HEK293T (cell line): ENCODE data around the gene DNAI2.

ENCODE experiments used
- CTCF ChIA-PET: fragments of 350-600 bp; formaldehyde crosslinking; extraction: SDS; loops from one replicate; lab custom pipeline; 2021; ENCODE audit warnings: antibody characterized with exemption, inconsistent platforms; lab: Yijun Ruan, JAX
- POLR2A ChIA-PET: fragments of 350-600 bp; formaldehyde crosslinking; extraction: SDS; loops from one replicate; lab custom pipeline; 2020; ENCODE audit warnings: antibody characterized with exemption, inconsistent platforms; lab: Yijun Ruan, JAX
- DNase-seq: peaks from one replicate; pipeline ENCODE4 v3.0.0; 2012; ENCODE audit warnings: mixed read lengths; ENCODE audit errors: extremely low spot score
- ARNT ChIP-seq: fragments of 450-650 bp; IDR thresholded peaks from 2 replicates; pipeline ENCODE4 v1.6.1; 2017; ENCODE audit warnings: mild to moderate bottlenecking
- BHLHE40 ChIP-seq: fragments of 450-650 bp; IDR thresholded peaks from 2 replicates; pipeline ENCODE4 v1.6.1; 2016; ENCODE audit warnings: mild to moderate bottlenecking, moderate library complexity, borderline replicate concordance
- CTBP1 ChIP-seq: fragments of 450-650 bp; IDR thresholded peaks from 2 replicates; pipeline ENCODE4 v1.6.1; 2016; ENCODE audit warnings: borderline replicate concordance
- ELF4 ChIP-seq: fragments of 450-650 bp; IDR thresholded peaks from 2 replicates; pipeline ENCODE4 v1.6.1; 2017; ENCODE audit warnings: antibody characterized with exemption
- FOXA1 ChIP-seq: fragments of 450-650 bp; IDR thresholded peaks from 2 replicates; pipeline ENCODE4 v1.6.1; 2016; ENCODE audit warnings: mild to moderate bottlenecking
- FOXK2 ChIP-seq: fragments of 450-650 bp; IDR thresholded peaks from 2 replicates; pipeline ENCODE4 v1.6.1; 2016; ENCODE audit warnings: mild to moderate bottlenecking
- FOXM1 ChIP-seq: fragments of 450-650 bp; IDR thresholded peaks from 2 replicates; pipeline ENCODE4 v1.6.1; 2017; ENCODE audit warnings: mild to moderate bottlenecking, borderline replicate concordance
- HDGF ChIP-seq: fragments of 450-650 bp; IDR thresholded peaks from 2 replicates; pipeline ENCODE4 v1.6.1; 2017; ENCODE audit warnings: antibody characterized with exemption, borderline replicate concordance
- L3MBTL2 ChIP-seq: fragments of 450-650 bp; conservative IDR thresholded peaks from 2 replicates; pipeline ENCODE4 v1.6.1; 2016; ENCODE audit warnings: mild to moderate bottlenecking
- LEF1 ChIP-seq: fragments of 450-650 bp; IDR thresholded peaks from 2 replicates; pipeline ENCODE4 v1.6.1; 2017; ENCODE audit warnings: mild to moderate bottlenecking, borderline replicate concordance
- NFRKB ChIP-seq: fragments of 450-650 bp; IDR thresholded peaks from 2 replicates; pipeline ENCODE4 v1.6.1; 2016; ENCODE audit warnings: mild to moderate bottlenecking, moderate library complexity
- PKNOX1 ChIP-seq: fragments of 450-650 bp; IDR thresholded peaks from 2 replicates; pipeline ENCODE4 v1.6.1; 2016
- SP1 ChIP-seq: fragments of 450-650 bp; IDR thresholded peaks from 2 replicates; pipeline ENCODE4 v1.6.1; 2017
- SUZ12 ChIP-seq: fragments of 450-650 bp; IDR thresholded peaks from 2 replicates; pipeline ENCODE4 v1.6.1; 2016; ENCODE audit warnings: mild to moderate bottlenecking
- TARDBP ChIP-seq: fragments of 450-650 bp; IDR thresholded peaks from 2 replicates; pipeline ENCODE4 v1.6.1; 2016
- ZNF384 ChIP-seq: fragments of 450-650 bp; IDR thresholded peaks from 2 replicates; pipeline ENCODE4 v1.6.1; 2016

DNAI2 gene

DNA sequence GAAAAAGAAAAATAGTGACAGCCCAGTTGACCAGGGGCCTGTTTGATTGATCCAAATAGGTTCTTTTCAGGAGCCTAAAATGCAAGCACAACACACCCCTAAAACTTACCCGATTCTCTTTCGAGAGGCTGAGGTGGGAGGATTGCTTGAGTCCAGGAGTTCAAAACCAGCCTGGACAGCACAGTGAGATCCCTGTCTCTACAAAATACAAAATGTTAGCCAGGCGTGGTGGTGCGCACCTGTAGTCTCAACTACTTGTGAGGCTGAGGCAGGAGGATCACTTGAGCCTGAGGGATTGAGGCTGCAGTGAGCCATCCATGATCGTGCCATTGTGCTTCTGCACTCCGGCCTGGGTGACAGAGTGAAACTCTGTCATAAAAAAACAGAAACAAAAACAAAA lies 50.5 kb downstream of the DNAI2 start:
- POLR2A ChIA-PET, result no interaction called here
- CTCF ChIA-PET, result no interaction called here
- no peak for TF ChIP-seq ZNF384
- no peak for TF ChIP-seq ARNT
- TF ChIP-seq SP1, result no peak
- no peak for TF ChIP-seq CTBP1
- no peak for TF ChIP-seq PKNOX1
- TF ChIP-seq ELF4, result no peak
- TF ChIP-seq LEF1, result no peak
- no peak for TF ChIP-seq SUZ12
- no peak for TF ChIP-seq NFRKB
- no peak for TF ChIP-seq FOXA1
- no peak for TF ChIP-seq HDGF
- TF ChIP-seq FOXK2, result no peak
- TF ChIP-seq L3MBTL2, result no peak
- DNase-seq, result no peak

- CTCF ChIA-PET, result no interaction called here
- POLR2A ChIA-PET, result no interaction called here
- DNase-seq, result no peak
- TF ChIP-seq CTBP1 (no peak), ARNT (no peak), FOXA1 (no peak), FOXK2 (no peak), SP1 (no peak), ELF4 (no peak), FOXM1 (no peak), NFRKB (no peak), TARDBP (no peak), L3MBTL2 (no peak), HDGF (no peak), SUZ12 (no peak), BHLHE40 (no peak), LEF1 (no peak), ZNF384 (no peak), PKNOX1 (no peak)
Observed at GRCh38 chr17:74325376-74325742, 51.3 kb downstream of the DNAI2 start.

- no peak for DNase-seq
- ChIA-PET CTCF (no interaction called here), POLR2A (no interaction called here)
- no peak for TF ChIP-seq NFRKB
- TF ChIP-seq HDGF, result no peak
- no peak for TF ChIP-seq SUZ12
- TF ChIP-seq BHLHE40, result no peak
- TF ChIP-seq LEF1, result no peak
- no peak for TF ChIP-seq L3MBTL2
- TF ChIP-seq ELF4, result no peak
- TF ChIP-seq ZNF384, result no peak
- no peak for TF ChIP-seq FOXK2
- no peak for TF ChIP-seq CTBP1
- TF ChIP-seq SP1, result no peak
- no peak for TF ChIP-seq FOXA1
Observed at GRCh38 chr17:74325743-74326379, 51.8 kb downstream of the DNAI2 start, which contains the start of gene KIF19. KIF19 (plus strand) TSS chr17:74326226; CDS start chr17:74326350, 124 bp downstream.

- ChIA-PET POLR2A (no interaction called here), CTCF (no interaction called here)
- TF ChIP-seq BHLHE40 (no peak), LEF1 (no peak), FOXK2 (no peak)
- DNase-seq, result no peak
Observed at GRCh38 chr17:74326506-74326905, 52.5 kb downstream of the DNAI2 start.

GRCh38 chr17:74328487-74328886 lies 54.5 kb downstream of the DNAI2 start:
- ChIA-PET CTCF (interaction anchor here (1.3 kb wide), 1 partner anchor 23 kb away, joined by 5 read pairs; no protein-coding TSS in a partner anchor), POLR2A (no interaction called here)
- DNase-seq, result no peak
- TF ChIP-seq ARNT (no peak), TARDBP (no peak), NFRKB (no peak), CTBP1 (no peak), FOXK2 (no peak), ZNF384 (no peak), LEF1 (no peak), SP1 (no peak), FOXA1 (no peak), HDGF (no peak), L3MBTL2 (no peak), SUZ12 (no peak), BHLHE40 (no peak), ELF4 (no peak), PKNOX1 (no peak), FOXM1 (no peak)

- TF ChIP-seq ELF4 (no peak), NFRKB (no peak), HDGF (no peak), TARDBP (no peak), LEF1 (no peak), SP1 (no peak), BHLHE40 (no peak), FOXM1 (no peak), FOXK2 (no peak), FOXA1 (no peak)
- ChIA-PET CTCF (no interaction called here), POLR2A (no interaction called here)
- DNase-seq, result no peak
Observed at GRCh38 chr17:74329378-74329777, 55.3 kb downstream of the DNAI2 start.
